ENCODE measurements around the gene GTPBP4. TPM values are rescaled to one million over a fixed set of nuclear protein-coding genes. Genes with fewer than 3 reads are reported as not detected.

The GTPBP4 gene
- total RNA-seq, 1 donor from 2014 or later: 53.4 TPM

GRCh38 chr10:1040133-1040532 is 51.9 kb downstream of the GTPBP4 start:
- Mint-ChIP-seq H3K27me3 (ENCODE audit: insufficient read depth, low read depth) (no peaks in the 10 kb centered on the region), H3K27ac (no peak overlapping the region), H3K36me3 (peaks cover 27% of the 10 kb centered on the region), H3K9me3 (no peaks in the 10 kb centered on the region), H3K4me3 (no peak overlapping the region), H3K4me1 (peaks cover 11% of the 10 kb centered on the region)
- Histone ChIP-seq H4K20me1 (ENCODE audit: low read depth) (peaks cover 50% of the 10 kb centered on the region), H3K27me3 (no peaks in the 10 kb centered on the region), H3K36me3 (peaks cover 37% of the 10 kb centered on the region), H3K79me2 (ENCODE audit: low read depth) (peaks cover 33% of the 10 kb centered on the region), H3K9ac (no peak overlapping the region), H3K9me3 (ENCODE audit: low read depth) (no peaks in the 10 kb centered on the region), H3K4me3 (no peak overlapping the region), H3K4me1 (peaks cover 3% of the 10 kb centered on the region), H3K27ac (no peak overlapping the region), H3F3A (ENCODE audit: low read depth) (peaks cover 60% of the 10 kb centered on the region), H2AFZ (replicated peaks) (no peak overlapping the region), H3K4me2 (no peak overlapping the region)
- TF ChIP-seq EZH2 (IDR thresholded peaks at IDR 0.05) (no peak), CTCF (IDR thresholded peaks at IDR 0.05) (no peak), EZH2phosphoT487 (IDR thresholded peaks at IDR 0.05) (no peak)
- no peak for DNase-seq (ENCODE audit: low spot score)

- Histone ChIP-seq H3K4me1 (peaks cover 4% of the 10 kb centered on the region), H3K27me3 (no peaks in the 10 kb centered on the region), H3K36me3 (peaks cover 37% of the 10 kb centered on the region), H3K27ac (no peak overlapping the region), H2AFZ (replicated peaks) (no peak overlapping the region), H3K9ac (no peak overlapping the region), H3K79me2 (ENCODE audit: low read depth) (peaks cover 45% of the 10 kb centered on the region), H3K9me3 (ENCODE audit: low read depth) (no peaks in the 10 kb centered on the region), H3K4me2 (no peak overlapping the region), H4K20me1 (ENCODE audit: low read depth) (peaks cover 62% of the 10 kb centered on the region), H3F3A (ENCODE audit: low read depth) (peaks cover 65% of the 10 kb centered on the region), H3K4me3 (no peak overlapping the region)
- H3K36me3 Mint-ChIP-seq: peaks cover 32% of the 10 kb centered on the region
- TF ChIP-seq EZH2phosphoT487 (IDR thresholded peaks at IDR 0.05) (no peak), CTCF (IDR thresholded peaks at IDR 0.05) (no peak), EZH2 (IDR thresholded peaks at IDR 0.05) (no peak)
- H3K4me3 Mint-ChIP-seq: no peak overlapping the region
- H3K4me1 Mint-ChIP-seq: peaks cover 23% of the 10 kb centered on the region
- no peaks in the 10 kb centered on the region for H3K27me3 Mint-ChIP-seq (ENCODE audit: insufficient read depth, low read depth)
- H3K27ac Mint-ChIP-seq: no peak overlapping the region
- DNase-seq (ENCODE audit: low spot score): no peak
- no peaks in the 10 kb centered on the region for H3K9me3 Mint-ChIP-seq
These were observed 53.3 kb downstream of the GTPBP4 start for GRCh38 chr10:1041514-1041913.

- Histone ChIP-seq H3K27ac (no peak overlapping the region), H3K4me3 (no peak overlapping the region), H3K4me1 (peaks cover 4% of the 10 kb centered on the region), H4K20me1 (ENCODE audit: low read depth) (peaks cover 73% of the 10 kb centered on the region), H3K27me3 (no peaks in the 10 kb centered on the region), H3K79me2 (ENCODE audit: low read depth) (peaks cover 58% of the 10 kb centered on the region), H3K4me2 (no peak overlapping the region), H3F3A (ENCODE audit: low read depth) (peaks cover 56% of the 10 kb centered on the region), H3K36me3 (peaks cover 37% of the 10 kb centered on the region), H2AFZ (replicated peaks) (no peak overlapping the region), H3K9ac (no peak overlapping the region), H3K9me3 (ENCODE audit: low read depth) (no peaks in the 10 kb centered on the region)
- H3K27ac Mint-ChIP-seq: no peak overlapping the region
- no peak for DNase-seq (ENCODE audit: low spot score)
- TF ChIP-seq EZH2phosphoT487 (IDR thresholded peaks at IDR 0.05) (no peak), CTCF (IDR thresholded peaks at IDR 0.05) (no peak), EZH2 (IDR thresholded peaks at IDR 0.05) (no peak)
- H3K36me3 Mint-ChIP-seq: peaks cover 36% of the 10 kb centered on the region
- peaks cover 29% of the 10 kb centered on the region for H3K4me1 Mint-ChIP-seq
- no peaks in the 10 kb centered on the region for H3K9me3 Mint-ChIP-seq
- peaks cover 5% of the 10 kb centered on the region for H3K27me3 Mint-ChIP-seq (ENCODE audit: insufficient read depth, low read depth)
- no peak overlapping the region for H3K4me3 Mint-ChIP-seq
These were observed 55.3 kb downstream of the GTPBP4 start for GRCh38 chr10:1043532-1043995.

Measured in neural progenitor cell (in vitro differentiated cells).